Stromal cell of bone marrow (primary cell): ENCODE measurements around the gene MFSD6.
"Not testable (repeated sequence)": the region's sequence is repeated elsewhere in the genome, so short reads cannot be mapped to it uniquely, and the experiment has no call there.

Experiments
- DNase-seq: peaks from one replicate; pipeline ENCODE4 v3.0.0-alpha.2; 2012; ENCODE audit warnings: low read depth

MFSD6 gene

GRCh38 chr2:190407662-190408537 is at the start of gene MFSD6:
MFSD6 (plus strand) TSS chr2:190408355; CDS start chr2:190436030, 27,675 bp downstream.
- DNase-seq, result no peak

- DNase-seq, result not testable (repeated sequence)
These were observed 49.3 kb upstream of the MFSD6 start for GRCh38 chr2:190358655-190359448.

- DNase-seq, result no peak
These were observed 47.6 kb upstream of the MFSD6 start for GRCh38 chr2:190360561-190360960.

- DNase-seq, result no peak
These were observed 47.2 kb upstream of the MFSD6 start for GRCh38 chr2:190360965-190361364.

GRCh38 chr2:190361572-190361971 is 46.6 kb upstream of the MFSD6 start:
- no peak for DNase-seq

GRCh38 chr2:190362894-190363293 is 45.3 kb upstream of the MFSD6 start:
- DNase-seq, result no peak

GRCh38 chr2:190365499-190366204 is 42.5 kb upstream of the MFSD6 start:
- no peak for DNase-seq

- no peak for DNase-seq
These were observed 41.9 kb upstream of the MFSD6 start for GRCh38 chr2:190366248-190366753.

- DNase-seq, result no peak
These were observed 41.1 kb upstream of the MFSD6 start for GRCh38 chr2:190367091-190367490.

- no peak for DNase-seq
These were observed 38.5 kb upstream of the MFSD6 start for GRCh38 chr2:190369635-190370034.

GRCh38 chr2:190376083-190376482 is 32.1 kb upstream of the MFSD6 start:
- no peak for DNase-seq

GRCh38 chr2:190376591-190377245 is 31.4 kb upstream of the MFSD6 start:
- no peak for DNase-seq

GRCh38 chr2:190378880-190379237 is 29.3 kb upstream of the MFSD6 start:
- DNase-seq, result no peak

GRCh38 chr2:190379249-190379964 is 28.7 kb upstream of the MFSD6 start:
- peak; percentile 59 for DNase-seq

GRCh38 chr2:190380962-190381412 is 27.2 kb upstream of the MFSD6 start:
- DNase-seq, result no peak

GRCh38 chr2:190382851-190383250 is 25.3 kb upstream of the MFSD6 start:
- no peak for DNase-seq

GRCh38 chr2:190387422-190387821 is 20.7 kb upstream of the MFSD6 start:
- DNase-seq, result no peak

- no peak for DNase-seq
These were observed 11.9 kb upstream of the MFSD6 start for GRCh38 chr2:190396271-190396670.

GRCh38 chr2:190402986-190403603 is 5.1 kb upstream of the MFSD6 start:
- no peak for DNase-seq

- no peak for DNase-seq
These were observed 3.7 kb upstream of the MFSD6 start for GRCh38 chr2:190404487-190404886.

- no peak for DNase-seq
These were observed 3.1 kb upstream of the MFSD6 start for GRCh38 chr2:190405070-190405469.
